DOHH2 (cell line): ENCODE measurements around the gene HARS1.

Experiments used
- H3F3A ChIP-seq: fragments of 200-600 bp; sonication (generic), shearing (Covaris generic); 2 replicates; pipeline ENCODE4 v1.6.0; 2016; ENCODE audit warnings: antibody characterized with exemption, mild to moderate bottlenecking; ENCODE audit not compliant: control insufficient read depth, insufficient read depth
- H3K27ac ChIP-seq: fragments of 200-600 bp; sonication (generic); 2 replicates; pipeline ENCODE4 v1.5.1; 2014; ENCODE audit warnings: low read depth, mild to moderate bottlenecking, low read length, moderate library complexity
- H3K27me3 ChIP-seq: fragments of 200-600 bp; sonication (generic); 2 replicates; pipeline ENCODE4 v1.6.1; 2014; ENCODE audit warnings: mild to moderate bottlenecking, low read length, mixed read lengths; ENCODE audit not compliant: control insufficient read depth
- H3K36me3 ChIP-seq: fragments of 200-600 bp; sonication (generic); 2 replicates; pipeline ENCODE4 v1.6.1; 2014; ENCODE audit warnings: mild to moderate bottlenecking, low read length, moderate library complexity, mixed read lengths; ENCODE audit not compliant: control insufficient read depth
- H3K4me1 ChIP-seq: fragments of 200-600 bp; sonication (generic); 2 replicates; pipeline ENCODE4 v1.6.1; 2014; ENCODE audit warnings: mild to moderate bottlenecking, low read length, mixed read lengths; ENCODE audit not compliant: control insufficient read depth
- H3K4me2 ChIP-seq: fragments of 200-600 bp; sonication (generic); 2 replicates; pipeline ENCODE4 v1.6.0; 2014; ENCODE audit warnings: mild to moderate bottlenecking, low read length, moderate library complexity
- H3K4me3 ChIP-seq: fragments of 200-600 bp; sonication (generic); 2 replicates; pipeline ENCODE4 v1.5.1; 2014; ENCODE audit warnings: mild to moderate bottlenecking, low read length, mixed read lengths
- H3K79me2 ChIP-seq: fragments of 200-600 bp; sonication (generic); 2 replicates; pipeline ENCODE4 v1.6.1; 2014; ENCODE audit warnings: mild to moderate bottlenecking, low read length, mixed read lengths; ENCODE audit not compliant: control insufficient read depth
- H3K9me2 ChIP-seq: fragments of 200-600 bp; sonication (generic); replicated peaks from 2 replicates; pipeline ENCODE4 v1.6.1; 2014; ENCODE audit warnings: mild to moderate bottlenecking, low read length, mixed read lengths; ENCODE audit not compliant: control insufficient read depth
- H3K9me3 ChIP-seq: fragments of 200-600 bp; sonication (generic); 2 replicates; pipeline ENCODE4 v1.6.1; 2014; ENCODE audit warnings: antibody characterized with exemption, low read length, mixed read lengths; ENCODE audit not compliant: control insufficient read depth, insufficient read depth
- H4K20me1 ChIP-seq: fragments of 200-600 bp; sonication (generic); 2 replicates; pipeline ENCODE4 v1.6.0; 2014; ENCODE audit warnings: low read depth, mild to moderate bottlenecking, antibody characterized with exemption, low read length, moderate library complexity; ENCODE audit not compliant: control insufficient read depth, insufficient read depth
- CTCF ChIP-seq: fragments of 200-600 bp; sonication (generic); IDR thresholded peaks from one replicate; pipeline ENCODE4 v1.5.1; 2014; ENCODE audit warnings: antibody characterized with exemption, mild to moderate bottlenecking, low read depth, low read length; ENCODE audit not compliant: poor library complexity, severe bottlenecking
- EZH2phosphoT487 ChIP-seq: fragments of 200-600 bp; sonication (generic); IDR thresholded peaks from 2 replicates; pipeline ENCODE4 v1.6.1; 2017; ENCODE audit warnings: borderline replicate concordance, mild to moderate bottlenecking, antibody characterized with exemption, low read length, moderate library complexity, mixed read lengths

Gene HARS1

GRCh38 chr5:140696891-140697492, 5.8 kb upstream of the HARS1 start:
- Histone ChIP-seq H3K4me2 (no peak overlapping the region), H3K4me3 (no peak overlapping the region), H3K9me3 (no peaks in the 10 kb centered on the region), H3K36me3 (peaks cover 83% of the 10 kb centered on the region), H4K20me1 (0 out of 2 replicates have a peak, but pooled peaks cover 5% of the 10 kb centered on the region), H3K9me2 (no peaks in the 10 kb centered on the region), H3K4me1 (peaks cover 19% of the 10 kb centered on the region), H3K79me2 (peaks cover 40% of the 10 kb centered on the region), H3K27ac (no peak overlapping the region), H3F3A (no peaks in the 10 kb centered on the region; the same call in 1 of the 2 replicates), H3K27me3 (no peaks in the 10 kb centered on the region)
- TF ChIP-seq CTCF (no peak), EZH2phosphoT487 (no peak)

GRCh38 chr5:140694276-140694675, 3.1 kb upstream of the HARS1 start:
- H3K79me2 ChIP-seq, result peaks cover 49% of the 10 kb centered on the region
- H3K4me1 ChIP-seq, result peaks cover 17% of the 10 kb centered on the region
- H3K4me2 ChIP-seq, result no peak overlapping the region
- no peaks in the 10 kb centered on the region for H3K27me3 ChIP-seq
- no peaks in the 10 kb centered on the region for H3K9me3 ChIP-seq
- TF ChIP-seq CTCF (no peak), EZH2phosphoT487 (no peak)
- no peak overlapping the region for H3K4me3 ChIP-seq
- no peaks in the 10 kb centered on the region for H3K9me2 ChIP-seq
- H3F3A ChIP-seq, result no peaks in the 10 kb centered on the region; the same call in 1 of the 2 replicates
- H4K20me1 ChIP-seq, result no peaks in the 10 kb centered on the region
- H3K27ac ChIP-seq, result no peak overlapping the region
- H3K36me3 ChIP-seq, result peaks cover 66% of the 10 kb centered on the region

GRCh38 chr5:140690376-140690932, 716 bp downstream of the HARS1 start:
- peaks cover 17% of the 10 kb centered on the region for H3K4me1 ChIP-seq
- H3K79me2 ChIP-seq, result peaks cover 66% of the 10 kb centered on the region
- H3K27me3 ChIP-seq, result no peaks in the 10 kb centered on the region
- H3K36me3 ChIP-seq, result peaks cover 52% of the 10 kb centered on the region
- TF ChIP-seq EZH2phosphoT487, result no peak
- no peak for TF ChIP-seq CTCF
- H3K27ac ChIP-seq, result peak overlapping the region; percentile 36; the same call in 1 of the 2 replicates
- H4K20me1 ChIP-seq, result no peaks in the 10 kb centered on the region
- no peaks in the 10 kb centered on the region for H3F3A ChIP-seq
- peak overlapping the region; percentile 92 for H3K4me3 ChIP-seq
- no peaks in the 10 kb centered on the region for H3K9me2 ChIP-seq
- H3K9me3 ChIP-seq, result no peaks in the 10 kb centered on the region
- peak overlapping the region; percentile 85 for H3K4me2 ChIP-seq
